GM23338 (cell line): ENCODE results near the gene SPOCK2.

ENCODE experiments used
- CREB1 ChIP-seq: fragments of 250-450 bp; sonication (Bioruptor Pico); IDR thresholded peaks from 2 replicates; pipeline ENCODE4 v1.5.0; 2020; ENCODE audit warnings: low read depth, mild to moderate bottlenecking, moderate library complexity
- CTCF ChIP-seq, 2 experiments: fragments of 200-600 bp in 1 of 2; sonication (generic) in 1 of 2; conservative IDR thresholded peaks; 2 replicates each; pipeline versions ENCODE4 v1.5.1 to v1.6.1; 2016 to 2017; ENCODE audit warnings: antibody characterized with exemption in 2 of 2, low read depth in 2 of 2, mild to moderate bottlenecking in 2 of 2, moderate library complexity in 1 of 2
- EZH2 ChIP-seq: fragments of 200-600 bp; sonication (generic); IDR thresholded peaks from one replicate; pipeline ENCODE4 v1.8.0; 2017; ENCODE audit warnings: antibody characterized with exemption, mild to moderate bottlenecking, low read depth; ENCODE audit not compliant: unreplicated experiment
- JUNB ChIP-seq: IDR thresholded peaks from one replicate; pipeline ENCODE4 v1.6.1; 2016; ENCODE audit warnings: antibody characterized with exemption; ENCODE audit not compliant: unreplicated experiment
- POLR2AphosphoS5 ChIP-seq: IDR thresholded peaks from 2 replicates; pipeline ENCODE4 v1.6.1; 2016; ENCODE audit warnings: antibody characterized with exemption, low read depth

- TF ChIP-seq CTCF (conservative IDR thresholded peaks at IDR 0.05; ENCODE audit: low read depth in 2 of 2): no peak
- no peak for TF ChIP-seq EZH2
- no peak for TF ChIP-seq POLR2AphosphoS5
- no peak for TF ChIP-seq JUNB
- no peak for TF ChIP-seq CREB1
Observed at GRCh38 chr10:72009425-72010081, 78.8 kb downstream of the SPOCK2 start.
